GM18519 (cell line): ENCODE results near the gene CYB5R4.

Experiments used
- ATAC-seq: cut with Tn5 transposase; IDR thresholded peaks from one replicate; pipeline ENCODE4 v1.9.1; 2021; ENCODE audit warnings: mild to moderate bottlenecking, moderate library complexity; ENCODE audit not compliant: unreplicated experiment, low FRiP score

Gene CYB5R4

GRCh38 chr6:83859410-83860358 lies at the start of gene CYB5R4:
Gene CYB5R4 (plus strand): TSS chr6:83859689. CDS start chr6:83859783, 94 bp downstream.
- peak; percentile 97 for ATAC-seq

GRCh38 chr6:83812595-83812994 lies 46.9 kb upstream of the CYB5R4 start:
- ATAC-seq = no peak

- no peak for ATAC-seq
Measured at GRCh38 chr6:83815631-83816272, 43.7 kb upstream of the CYB5R4 start.

GRCh38 chr6:83822629-83823169 lies 36.8 kb upstream of the CYB5R4 start:
- no peak for ATAC-seq

- no peak for ATAC-seq
Measured at GRCh38 chr6:83824388-83824801, 35.1 kb upstream of the CYB5R4 start.

- ATAC-seq = no peak
Measured at GRCh38 chr6:83824831-83825230, 34.7 kb upstream of the CYB5R4 start.

GRCh38 chr6:83827050-83827449 lies 32.4 kb upstream of the CYB5R4 start:
- ATAC-seq = no peak

GRCh38 chr6:83838727-83839126 lies 20.8 kb upstream of the CYB5R4 start:
- no peak for ATAC-seq

- ATAC-seq = no peak
Measured at GRCh38 chr6:83844170-83844569, 15.3 kb upstream of the CYB5R4 start.

GRCh38 chr6:83846291-83846690 lies 13.2 kb upstream of the CYB5R4 start:
- ATAC-seq = no peak

- ATAC-seq = peak; percentile 95
Measured at GRCh38 chr6:83847179-83847578, 12.3 kb upstream of the CYB5R4 start.

- no peak for ATAC-seq
Measured at GRCh38 chr6:83849127-83849526, 10.4 kb upstream of the CYB5R4 start.

- ATAC-seq = no peak
Measured at GRCh38 chr6:83849610-83850009, 9.9 kb upstream of the CYB5R4 start.

GRCh38 chr6:83852528-83853177 lies 6.8 kb upstream of the CYB5R4 start:
- ATAC-seq = no peak

GRCh38 chr6:83853178-83854000 lies 6.1 kb upstream of the CYB5R4 start, which contains the start of gene RIPPLY2:
Gene RIPPLY2 (plus strand): TSS chr6:83853360. CDS start chr6:83853417, 57 bp downstream.
- peak; percentile 46 for ATAC-seq

- no peak for ATAC-seq
Measured at GRCh38 chr6:83854001-83854501, 5.4 kb upstream of the CYB5R4 start.

- no peak for ATAC-seq
Measured at GRCh38 chr6:83854766-83855165, 4.7 kb upstream of the CYB5R4 start.

- ATAC-seq = no peak
Measured at GRCh38 chr6:83860359-83860755, 868 bp downstream of the CYB5R4 start.

GRCh38 chr6:83860782-83861495 lies 1.4 kb downstream of the CYB5R4 start:
- no peak for ATAC-seq
